ENCODE data around the gene TMEM259. TPM values are rescaled to one million over a fixed set of nuclear protein-coding genes. Genes with fewer than 3 reads are reported as not detected.

Gene TMEM259
- total and polyA plus RNA-seq, 2 of the 13 experiments (the other 11 are each of a cell fraction or from before 2014, with no cell fraction given) = 64.7 to 164 TPM

- FAIRE-seq (no peak), DNase-seq (ENCODE audit: low spot score) (no peak), ATAC-seq (no peak)
- Histone ChIP-seq H3K27ac (ENCODE audit: extremely low read length, insufficient read depth, low read length) (no peak overlapping the region), H2AFZ (ENCODE audit: low read length) (no peak overlapping the region), H3K9ac (ENCODE audit: insufficient read depth, low read depth, low read length) (no peak overlapping the region), H3K4me3 (replicated peaks in 1 of 3; ENCODE audit: insufficient read depth in 1 of 3, low read depth in 2 of 3, low read length in 3 of 3) (no peak overlapping the region), H3K27me3 (ENCODE audit: control insufficient read depth in 1 of 2, insufficient read depth in 2 of 2, low read length in 2 of 2) (peaks cover 15 to 36% of the 10 kb centered on the region in 2 experiments), H3K4me2 (ENCODE audit: low read depth, low read length) (no peak overlapping the region), H3K79me2 (ENCODE audit: insufficient read depth, low read length) (no peaks in the 10 kb centered on the region), H3K36me3 (replicated peaks in 1 of 2; ENCODE audit: control insufficient read depth in 1 of 2, insufficient read depth in 2 of 2, low read length in 2 of 2) (no peaks in the 10 kb centered on the region; a peak in 1 of 5 replicates), H3K9me3 (ENCODE audit: low read length) (no peaks in the 10 kb centered on the region), H4K20me1 (ENCODE audit: insufficient read depth, low read length) (no peaks in the 10 kb centered on the region), H3K4me1 (ENCODE audit: insufficient read depth, low read length) (peaks cover 22% of the 10 kb centered on the region)
- no TSS peak for BruUV-seq (replicated peaks)
- TF ChIP-seq HNRNPL (IDR thresholded peaks at IDR 0.05; ENCODE audit: low read depth, low read length) (peak; percentile 78; the same call in 1 of the 2 replicates), ZNF274 (CRISPR knock-in tag; IDR thresholded peaks at IDR 0.05) (no peak), ZBTB33 (CRISPR knock-in tag; IDR thresholded peaks at IDR 0.05) (peak; percentile 70; the same call in 1 of the 2 replicates), AGO1 (IDR thresholded peaks at IDR 0.05; ENCODE audit: low read depth, low read length, poor library complexity, severe bottlenecking) (peak; percentile 62), AGO2 (optimal IDR thresholded peaks at IDR 0.05; ENCODE audit: low read depth, low read length) (peak; percentile 67), HOXA3 (CRISPR knock-in tag; IDR thresholded peaks at IDR 0.05) (peak; percentile 33; the same call in 1 of the 2 replicates), KDM2A (CRISPR knock-in tag; IDR thresholded peaks at IDR 0.05; ENCODE audit: borderline replicate concordance, low read depth) (peak; percentile 29; the same call in 1 of the 2 replicates), ZNF343 (CRISPR knock-in tag; IDR thresholded peaks at IDR 0.05) (no peak)
- intact Hi-C loops (cut with micrococcal nuclease; ENCODE audit: unreplicated experiment) = no loop called here
- ChIA-PET CTCF (ENCODE audit: low intra/inter-chr PET ratio, low total read pairs) (no interaction called here), POLR2A (no interaction called here)
- WGBS (ENCODE audit: low lambda C conversion rate) = 73% methylated on average over 42 of the region's 70 CpGs
- in situ Hi-C loops (cut with HindIII; ENCODE audit: extremely low pct_ligation_motif_present, low pct_unique_long_range_greater_than_20kb) = no loop called here
These were observed 15.9 kb downstream of the TMEM259 start for GRCh38 chr19:1004803-1005664.

Data from HepG2 (cell line).